GM19351 (cell line): ENCODE results near the gene ANGPTL4.
"Not testable (repeated sequence)": the region's sequence is repeated elsewhere in the genome, so short reads cannot be mapped to it uniquely, and the experiment has no call there.

Experiments
- ATAC-seq: cut with Tn5 transposase; IDR thresholded peaks from one replicate; pipeline ENCODE4 v1.9.1; 2021; ENCODE audit warnings: mild to moderate bottlenecking, moderate library complexity; ENCODE audit not compliant: unreplicated experiment

ANGPTL4 gene

DNA sequence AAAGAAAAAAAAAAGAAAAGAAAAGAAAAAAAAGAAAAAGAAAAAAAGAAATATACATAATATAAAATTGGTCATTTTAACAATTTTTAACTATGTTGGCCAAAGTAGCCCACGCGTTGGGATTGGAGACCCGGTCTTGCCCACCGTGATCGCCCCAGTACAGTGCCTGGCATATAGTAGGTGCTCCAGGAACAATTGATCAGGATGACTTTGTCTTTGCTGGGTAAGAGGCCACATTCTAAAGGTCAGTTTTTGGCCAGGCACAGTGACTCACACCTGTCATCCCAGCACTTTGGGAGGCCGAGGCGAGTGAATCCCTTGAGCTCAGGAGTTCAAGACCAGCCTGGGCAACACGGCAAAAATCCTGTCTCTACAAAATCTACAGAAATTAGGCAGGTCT, 3.8 kb upstream of the ANGPTL4 start:
- ATAC-seq, result no peak

DNA sequence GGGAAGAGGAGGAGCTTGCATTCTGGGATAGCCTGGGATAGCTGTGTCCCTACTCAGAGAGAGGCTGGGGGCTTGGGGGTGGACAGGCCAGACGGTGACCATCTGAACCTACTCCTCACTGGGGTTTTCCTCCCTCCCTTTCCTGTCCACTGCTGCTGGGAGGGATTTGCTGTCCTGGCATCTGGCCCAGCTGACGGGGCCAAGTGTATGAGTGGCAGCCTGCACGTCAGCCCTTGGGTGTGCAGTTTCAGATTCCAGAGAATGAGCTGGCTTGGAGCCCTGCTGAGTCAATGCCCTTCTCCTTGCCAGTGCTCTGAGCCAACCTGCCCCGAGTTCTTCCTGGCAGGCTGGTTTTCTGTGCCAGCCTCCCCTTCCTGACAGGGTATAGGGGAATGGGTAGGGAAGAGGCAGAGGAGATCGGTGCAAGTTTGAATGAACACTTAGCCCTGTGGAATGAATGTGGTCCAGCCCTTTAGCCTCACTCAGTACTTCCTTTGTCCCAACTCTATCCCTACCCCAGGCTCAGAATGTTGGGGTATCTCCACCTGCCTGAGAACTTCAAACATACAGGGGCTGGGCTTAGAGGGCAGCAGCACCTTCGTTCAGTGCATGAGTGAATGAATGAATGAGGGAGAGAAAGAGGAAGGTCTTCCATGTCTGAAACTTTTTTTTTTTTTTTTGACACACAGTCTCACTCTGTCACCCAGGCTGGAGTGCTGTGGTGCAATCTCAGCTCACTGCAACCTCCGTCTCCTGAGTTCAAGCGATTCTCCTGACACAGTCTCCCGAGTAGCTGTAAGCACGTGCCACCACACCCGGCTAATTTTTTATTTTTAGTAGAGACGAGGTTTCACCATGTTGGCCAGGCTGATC, 1.8 kb upstream of the ANGPTL4 start:
- ATAC-seq, result no peak

DNA sequence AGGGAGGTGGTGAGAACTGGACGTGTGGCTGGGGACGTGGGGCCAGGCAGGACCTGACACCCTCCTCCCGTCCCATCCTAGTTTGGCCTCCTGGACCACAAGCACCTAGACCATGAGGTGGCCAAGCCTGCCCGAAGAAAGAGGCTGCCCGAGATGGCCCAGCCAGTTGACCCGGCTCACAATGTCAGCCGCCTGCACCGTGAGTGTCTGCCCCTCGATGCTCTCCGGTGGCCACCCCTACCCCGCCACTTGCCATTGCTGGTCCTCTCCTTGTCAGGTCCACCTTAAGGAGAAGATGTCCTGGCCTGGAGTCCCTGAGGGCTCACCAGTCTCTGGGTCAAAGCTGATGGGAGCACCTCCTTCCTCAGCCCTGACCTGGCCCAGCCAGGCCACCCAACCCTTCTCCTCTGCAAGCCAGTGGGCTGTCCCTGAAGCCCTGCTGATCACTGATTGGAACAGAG, 2.2 kb downstream of the ANGPTL4 start:
- no peak for ATAC-seq

DNA sequence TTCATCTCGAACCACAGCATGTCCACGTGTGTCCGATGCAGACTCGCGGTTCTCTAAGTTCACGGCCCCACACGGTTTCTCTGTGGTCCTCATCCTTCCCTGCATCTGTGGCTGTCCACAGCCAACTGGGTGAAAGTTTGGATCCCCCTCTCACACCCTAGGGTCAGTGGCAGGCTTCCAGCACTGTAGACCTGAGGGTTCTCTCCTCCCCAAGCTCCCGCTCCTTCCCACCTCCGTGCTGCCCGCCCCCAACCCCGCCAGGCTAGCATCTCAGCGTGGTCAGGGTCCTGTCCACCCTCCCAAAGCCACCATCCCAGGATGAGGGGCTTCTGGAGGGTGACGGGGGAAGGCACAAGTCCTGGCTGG, 3.0 kb downstream of the ANGPTL4 start:
- no peak for ATAC-seq

DNA sequence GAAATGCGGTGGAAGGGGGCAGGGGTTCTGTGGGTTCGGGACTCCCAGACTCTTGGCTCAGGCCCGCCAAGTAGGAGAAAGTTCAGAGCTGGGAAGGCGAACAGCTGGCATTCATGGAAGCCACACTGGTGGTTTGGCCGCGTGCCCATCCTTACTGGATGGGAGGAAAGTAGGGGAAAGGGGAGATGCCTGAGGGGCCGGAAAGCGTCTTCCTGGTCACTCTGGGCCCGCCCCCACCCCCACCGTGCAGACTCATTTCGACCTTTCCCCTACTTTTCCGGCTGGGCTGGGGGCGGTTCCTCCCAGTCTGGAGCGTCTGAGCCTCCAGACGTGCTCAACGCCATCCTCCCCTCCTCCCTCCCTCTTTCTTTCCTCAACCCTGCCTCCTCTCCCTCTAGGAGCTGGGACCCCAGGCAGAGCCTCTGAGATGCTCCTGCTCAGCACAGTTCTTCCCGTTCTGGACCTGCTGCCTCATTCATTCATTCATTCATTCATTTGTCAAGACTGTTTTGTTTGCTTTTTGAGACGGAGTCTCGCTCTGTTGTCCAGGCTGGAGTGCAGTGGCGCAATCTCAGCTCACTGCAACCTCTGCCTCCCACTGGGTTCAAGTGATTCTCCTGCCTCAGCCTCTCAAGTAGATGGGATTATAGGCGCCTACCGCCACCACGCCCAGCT, 3.5 kb downstream of the ANGPTL4 start:
- no peak for ATAC-seq

DNA sequence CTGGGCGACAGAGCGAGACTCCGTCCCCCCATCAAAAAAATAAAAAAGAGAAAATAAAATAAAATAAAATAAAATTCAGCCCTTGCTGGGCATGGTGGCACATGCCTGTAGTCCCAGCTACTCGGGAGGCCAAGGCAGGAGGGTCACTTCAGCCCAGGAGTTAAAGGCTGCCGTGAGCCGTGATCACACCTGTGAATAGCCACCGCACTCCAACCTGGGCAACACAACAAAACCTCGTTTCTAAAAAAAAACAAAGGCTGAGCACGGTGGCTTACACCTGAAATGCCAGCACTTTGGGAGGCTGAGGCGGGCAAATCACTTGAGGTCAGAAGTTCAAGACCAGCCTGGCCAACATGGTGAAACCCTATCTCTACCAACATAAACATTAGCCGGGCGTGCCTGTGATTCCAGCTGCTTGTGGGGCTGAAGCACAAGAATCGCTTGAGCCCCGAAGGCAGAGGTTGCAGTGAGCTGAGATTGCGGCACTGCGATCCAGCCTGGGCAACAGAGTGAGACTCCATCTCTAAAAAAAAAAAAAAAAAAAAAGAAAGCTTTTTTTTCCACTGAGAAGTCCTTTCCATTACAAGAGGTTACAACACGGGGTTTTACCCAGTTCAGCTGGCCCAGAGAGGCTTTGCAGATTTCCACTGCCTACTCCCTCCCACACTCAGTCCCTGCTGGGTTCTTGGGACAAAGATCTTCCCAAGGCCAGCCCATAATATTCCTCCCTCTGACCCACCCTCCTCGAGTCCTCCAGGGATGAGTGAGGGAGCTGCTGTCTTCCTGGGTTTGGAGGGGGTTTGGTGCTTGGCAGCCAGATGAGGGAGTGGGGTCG, 6.4 kb downstream of the ANGPTL4 start:
- no peak for ATAC-seq

DNA sequence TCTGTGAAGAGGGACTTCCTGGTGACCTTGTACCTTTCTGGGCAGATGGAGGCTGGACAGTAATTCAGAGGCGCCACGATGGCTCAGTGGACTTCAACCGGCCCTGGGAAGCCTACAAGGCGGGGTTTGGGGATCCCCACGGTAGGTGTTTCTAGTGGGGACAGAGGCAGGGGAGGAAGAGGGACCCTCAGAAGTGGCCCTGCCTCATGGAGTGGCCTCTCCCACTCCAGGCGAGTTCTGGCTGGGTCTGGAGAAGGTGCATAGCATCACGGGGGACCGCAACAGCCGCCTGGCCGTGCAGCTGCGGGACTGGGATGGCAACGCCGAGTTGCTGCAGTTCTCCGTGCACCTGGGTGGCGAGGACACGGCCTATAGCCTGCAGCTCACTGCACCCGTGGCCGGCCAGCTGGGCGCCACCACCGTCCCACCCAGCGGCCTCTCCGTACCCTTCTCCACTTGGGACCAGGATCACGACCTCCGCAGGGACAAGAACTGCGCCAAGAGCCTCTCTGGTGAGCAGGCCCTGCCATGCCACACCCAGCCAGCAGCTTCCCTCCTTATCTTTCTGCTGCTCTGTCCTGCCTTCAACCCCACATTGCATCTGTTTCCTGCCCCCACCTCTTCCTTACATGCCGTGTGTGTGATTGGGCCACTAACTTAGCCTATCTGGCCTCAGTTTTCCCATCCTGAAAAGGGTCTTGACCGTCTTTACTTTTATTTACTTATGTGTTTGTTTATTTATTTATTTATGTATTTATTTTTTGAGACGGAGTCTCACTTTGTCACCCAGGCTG, 7.3 kb downstream of the ANGPTL4 start:
- ATAC-seq, result no peak

DNA sequence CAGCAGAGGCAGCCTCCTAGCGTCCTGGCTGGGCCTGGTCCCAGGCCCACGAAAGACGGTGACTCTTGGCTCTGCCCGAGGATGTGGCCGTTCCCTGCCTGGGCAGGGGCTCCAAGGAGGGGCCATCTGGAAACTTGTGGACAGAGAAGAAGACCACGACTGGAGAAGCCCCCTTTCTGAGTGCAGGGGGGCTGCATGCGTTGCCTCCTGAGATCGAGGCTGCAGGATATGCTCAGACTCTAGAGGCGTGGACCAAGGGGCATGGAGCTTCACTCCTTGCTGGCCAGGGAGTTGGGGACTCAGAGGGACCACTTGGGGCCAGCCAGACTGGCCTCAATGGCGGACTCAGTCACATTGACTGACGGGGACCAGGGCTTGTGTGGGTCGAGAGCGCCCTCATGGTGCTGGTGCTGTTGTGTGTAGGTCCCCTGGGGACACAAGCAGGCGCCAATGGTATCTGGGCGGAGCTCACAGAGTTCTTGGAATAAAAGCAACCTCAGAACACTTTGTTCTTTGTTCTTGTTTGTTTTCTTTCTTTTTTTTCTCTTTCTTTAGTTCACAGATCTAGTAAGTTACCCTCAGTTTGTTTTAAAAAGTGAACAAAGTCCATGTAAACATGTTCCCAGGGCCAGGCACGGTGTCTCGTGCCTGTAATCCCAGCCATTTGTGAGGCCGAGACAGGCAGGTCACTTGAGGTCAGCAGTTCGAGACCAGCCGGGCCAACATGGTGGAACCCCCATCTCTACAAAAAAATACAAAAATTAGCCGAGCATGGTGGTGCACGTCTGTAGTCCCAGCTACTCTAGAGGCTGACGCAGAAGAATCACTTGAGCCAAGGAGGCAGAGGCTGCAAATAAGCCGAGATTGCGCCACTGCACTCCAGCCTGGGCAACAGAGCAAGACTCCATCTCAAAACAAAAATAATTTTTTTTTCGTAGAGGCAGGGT, 10.2 kb downstream of the ANGPTL4 start:
- ATAC-seq, result no peak

DNA sequence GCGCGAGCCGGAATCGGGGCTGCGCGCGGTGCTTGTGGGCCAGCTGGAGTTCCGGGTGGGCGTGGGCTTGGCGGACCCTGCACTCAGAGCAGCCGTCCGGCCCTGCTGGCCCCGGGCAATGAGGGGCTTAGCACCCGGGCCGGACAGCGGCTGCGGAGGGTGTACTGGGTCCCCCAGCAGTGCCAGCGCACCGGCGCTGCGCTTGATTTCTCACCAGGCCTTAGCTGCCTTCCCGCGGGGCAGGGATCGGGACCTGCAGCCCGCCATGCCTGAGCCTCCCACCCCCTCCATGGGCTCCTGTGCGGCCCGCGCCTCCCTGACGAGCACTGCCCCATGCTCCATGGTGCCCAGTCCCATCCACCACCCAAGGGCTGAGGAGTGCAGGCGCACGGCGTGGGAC, 11.8 kb downstream of the ANGPTL4 start:
- ATAC-seq, result not testable (repeated sequence)

DNA sequence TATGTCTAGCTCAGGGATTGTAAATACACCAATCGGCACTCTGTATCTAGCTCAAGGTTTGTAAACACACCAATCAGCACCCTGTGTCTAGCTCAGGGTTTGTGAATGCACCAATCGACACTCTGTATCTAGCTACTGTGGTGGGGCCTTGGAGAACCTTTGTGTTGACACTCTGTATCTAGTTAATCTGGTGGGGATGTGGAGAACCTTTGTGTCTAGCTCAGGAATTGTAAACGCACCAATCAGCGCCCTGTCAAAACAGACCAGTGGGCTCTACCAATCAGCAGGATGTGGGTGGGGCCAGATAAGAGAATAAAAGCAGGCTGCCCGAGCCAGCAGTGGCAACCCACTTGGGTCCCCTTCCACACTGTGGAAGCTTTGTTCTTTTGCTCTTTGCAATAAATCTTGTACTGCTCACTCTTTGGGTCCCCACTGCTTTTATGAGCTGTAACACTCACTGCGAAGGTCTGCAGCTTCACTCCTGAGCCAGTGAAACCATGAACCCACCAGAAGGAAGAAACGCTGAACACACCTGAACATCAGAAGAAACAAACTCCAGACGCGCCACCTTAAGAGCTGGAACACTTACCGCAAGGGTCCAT, 12.5 kb downstream of the ANGPTL4 start:
- not testable (repeated sequence) for ATAC-seq

DNA sequence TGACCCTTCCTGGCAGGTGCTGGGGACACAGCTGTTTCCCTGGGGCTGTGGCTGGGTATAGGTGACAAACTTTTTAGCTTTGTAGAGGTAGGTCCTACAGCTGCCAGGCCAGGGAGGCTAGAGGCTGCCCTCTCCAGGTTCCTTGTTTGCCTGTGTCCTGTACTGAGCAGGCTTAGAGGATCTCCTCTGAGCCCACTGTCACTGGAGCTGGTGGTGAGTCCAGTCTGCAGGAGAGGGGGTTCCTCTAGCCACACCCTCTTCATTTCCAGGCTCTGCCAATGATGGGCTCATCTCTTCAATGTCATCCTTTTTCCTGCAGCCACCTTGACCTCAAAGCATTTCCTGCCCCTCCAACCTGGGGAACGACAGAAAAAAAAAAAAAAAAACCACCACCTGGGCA, 13.6 kb downstream of the ANGPTL4 start:
- no peak for ATAC-seq

DNA sequence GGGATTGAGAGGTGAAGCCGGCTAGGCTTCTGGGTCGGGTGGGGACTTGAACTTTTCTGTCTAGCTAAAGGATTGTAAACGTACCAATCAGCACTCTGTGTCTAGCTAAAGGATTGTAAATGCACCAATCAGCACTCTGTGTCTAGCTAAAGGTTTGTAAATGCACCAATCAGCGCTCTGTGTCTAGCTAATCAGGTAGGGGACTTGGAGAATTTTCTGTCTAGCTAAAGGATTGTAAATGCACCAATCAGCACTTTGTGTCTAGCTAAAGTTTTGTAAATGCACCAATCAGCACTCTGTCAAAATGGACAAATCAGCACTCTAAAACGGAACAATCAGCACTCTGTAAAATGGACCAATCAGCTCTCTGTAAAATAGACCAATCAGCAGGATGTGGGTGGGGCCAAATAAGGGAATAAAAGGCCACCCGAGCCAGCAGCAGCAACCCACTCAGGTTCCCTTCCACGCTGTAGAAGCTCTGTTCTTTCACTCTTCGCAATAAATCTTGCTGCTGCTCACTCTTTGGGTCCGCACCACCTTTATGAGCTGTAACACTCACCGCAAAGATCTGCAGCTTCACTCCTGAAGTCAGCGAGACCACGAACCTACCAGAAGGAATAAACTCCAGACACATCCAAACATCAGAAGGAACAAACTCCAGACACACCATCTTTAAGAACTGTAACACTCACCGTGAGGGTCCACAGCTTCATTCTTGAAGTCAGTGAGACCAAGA, 15.4 kb downstream of the ANGPTL4 start:
- ATAC-seq, result not testable (repeated sequence)

DNA sequence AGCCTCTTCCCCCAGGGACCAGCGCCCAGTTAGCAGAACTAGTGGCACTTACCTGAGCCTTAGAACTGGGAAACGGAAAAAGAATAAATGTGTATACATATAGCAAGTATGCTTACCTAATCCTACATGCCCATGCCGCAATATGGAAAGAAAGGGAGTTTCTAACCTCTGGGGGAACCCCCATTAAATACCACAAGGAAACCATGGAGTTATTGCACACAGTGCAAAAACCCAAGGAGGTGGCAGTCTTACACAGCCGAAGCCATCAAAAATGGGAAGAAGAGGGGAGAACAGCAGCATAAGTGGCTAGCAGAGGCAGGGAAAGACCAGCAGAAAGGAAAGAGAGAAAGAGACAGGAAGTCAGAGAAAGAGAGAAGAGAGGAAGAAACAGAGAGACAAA, 20.6 kb downstream of the ANGPTL4 start:
- not testable (repeated sequence) for ATAC-seq

DNA sequence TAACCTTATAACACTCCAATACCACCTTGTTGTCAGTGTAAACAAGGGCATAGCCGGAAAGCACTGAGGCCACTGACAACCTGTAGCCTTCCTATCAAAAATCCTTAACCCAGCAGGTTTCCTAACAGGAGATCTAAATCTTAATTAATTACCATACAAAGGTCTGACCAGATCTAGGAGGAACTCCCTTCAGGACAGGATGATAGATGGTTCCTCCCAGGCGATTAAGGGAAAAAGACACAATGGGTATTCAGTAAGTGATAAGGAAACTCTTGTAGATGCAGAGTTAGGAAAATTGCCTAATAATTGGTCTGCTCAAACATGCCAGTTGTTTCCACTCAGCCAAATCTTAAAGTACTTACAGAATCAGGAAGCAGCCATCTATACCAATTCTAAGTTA, 21.1 kb downstream of the ANGPTL4 start:
- not testable (repeated sequence) for ATAC-seq

DNA sequence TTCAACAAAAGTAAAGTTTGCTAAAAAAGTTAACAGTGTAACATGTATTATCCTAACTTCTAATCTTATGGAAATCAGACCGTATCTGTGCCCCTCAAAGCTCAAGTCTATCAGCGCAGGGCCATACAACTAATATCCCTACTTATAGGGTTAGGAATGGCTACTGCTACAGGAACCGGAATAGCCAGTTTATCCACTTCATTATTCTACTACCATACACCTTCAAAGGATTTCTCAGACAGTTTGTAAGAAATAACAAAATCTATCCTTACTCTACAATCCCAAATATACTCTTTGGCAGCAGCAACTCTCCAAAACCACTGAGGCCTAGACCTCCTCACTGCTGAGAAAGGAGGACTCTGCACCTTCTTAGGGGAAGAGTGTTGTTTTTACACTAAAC, 21.6 kb downstream of the ANGPTL4 start:
- ATAC-seq, result not testable (repeated sequence)

DNA sequence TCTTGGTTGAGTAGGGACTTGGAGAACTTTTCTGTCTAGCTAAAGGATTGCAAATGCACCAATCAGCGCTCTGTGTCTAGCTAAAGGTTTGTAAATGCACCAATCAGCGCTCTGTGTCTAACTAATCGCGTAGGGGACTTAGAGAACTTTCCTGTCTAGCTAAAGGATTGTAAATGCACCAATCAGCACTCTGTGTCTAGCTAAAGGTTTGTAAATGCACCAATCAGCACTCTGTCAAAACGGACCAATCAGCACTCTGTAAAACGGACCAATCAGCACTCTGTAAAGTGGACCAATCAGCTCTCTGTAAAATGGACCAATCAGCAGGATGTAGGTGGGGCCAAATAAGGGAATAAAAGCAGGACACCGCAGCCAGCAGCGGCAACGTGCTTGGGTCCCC, 22.5 kb downstream of the ANGPTL4 start:
- not testable (repeated sequence) for ATAC-seq

DNA sequence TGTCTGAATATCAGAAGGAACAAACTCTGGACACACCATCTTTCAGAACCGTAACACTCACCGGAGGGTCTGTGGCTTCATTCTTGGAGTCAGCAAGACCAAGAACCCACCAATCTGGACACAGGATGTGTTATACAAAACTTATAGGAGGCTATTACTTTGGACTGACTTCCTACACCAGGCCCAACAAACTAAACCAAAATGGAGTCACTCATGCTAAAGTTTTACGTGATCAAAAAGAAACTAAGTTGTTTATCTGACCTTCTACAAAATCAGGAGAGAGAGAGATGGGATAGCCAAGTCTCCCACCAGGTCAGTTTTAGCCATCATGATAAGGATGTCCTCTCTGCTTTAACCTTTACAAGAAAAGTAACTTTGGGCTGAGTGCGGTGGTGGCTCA, 23.0 kb downstream of the ANGPTL4 start:
- ATAC-seq, result no peak
